CD4-positive, alpha-beta T cell (primary cell): ENCODE results near the gene TTLL3. TPM values are rescaled to one million over a fixed set of nuclear protein-coding genes. Genes with fewer than 3 reads are reported as not detected.

Source experiments
- ATAC-seq: fragments of 200-7000 bp; cut with Tn5 transposase; one replicate; pipeline ENCODE4 v1.10.0; 2022; ENCODE audit warnings: mild to moderate bottlenecking; ENCODE audit not compliant: poor library complexity
- CTCF ChIA-PET: fragments of 350-600 bp; sonication (Branson Sonifier 250); formaldehyde crosslinking; loops from one replicate; lab custom pipeline; 2021; ENCODE audit warnings: antibody characterized with exemption, inconsistent platforms; lab: Charles Lee
- POLR2A ChIA-PET: fragments of 350-600 bp; sonication (Branson Sonifier 250); formaldehyde crosslinking; loops from one replicate; lab custom pipeline; 2021; ENCODE audit warnings: antibody characterized with exemption, inconsistent platforms; lab: Charles Lee
- DNase-seq, 14 experiments: peaks; one replicate each; pipeline ENCODE4 v3.0.0-alpha.2; 2013 to 2020; ENCODE audit warnings: mixed read lengths in 2 of 14
- H3K27ac ChIP-seq, 2 donors: one replicate each; pipeline versions ENCODE4 v1.5.1 to v1.7.0; 2013; ENCODE audit warnings: low read length in 2 of 2, low read depth in 1 of 2, mild to moderate bottlenecking in 1 of 2
- H3K27me3 ChIP-seq, 2 experiments: 1 replicate in 1 of 2; 2 replicates in 1 of 2; pipeline versions ENCODE4 v1.6.1 to v1.7.0; 2013; ENCODE audit warnings: low read length in 2 of 2, control low read depth in 1 of 2, mild to moderate bottlenecking in 1 of 2, moderate library complexity in 1 of 2; ENCODE audit not compliant: insufficient read depth in 2 of 2, control insufficient read depth in 1 of 2
- H3K36me3 ChIP-seq: one replicate; pipeline ENCODE4 v1.6.1; 2013; ENCODE audit warnings: low read length, control low read depth; ENCODE audit not compliant: insufficient read depth
- H3K4me1 ChIP-seq: one replicate; pipeline ENCODE4 v1.6.1; 2013; ENCODE audit warnings: low read length, control low read depth; ENCODE audit not compliant: insufficient read depth
- H3K4me3 ChIP-seq: one replicate; pipeline ENCODE4 v1.5.1; 2013; ENCODE audit warnings: mild to moderate bottlenecking, low read length, moderate library complexity
- H3K9me3 ChIP-seq, 2 experiments: 1 replicate in 1 of 2; 2 replicates in 1 of 2; pipeline versions ENCODE4 v1.6.1 to v1.7.0; 2013; ENCODE audit warnings: low read length in 2 of 2, mild to moderate bottlenecking in 2 of 2, control low read depth in 1 of 2, moderate library complexity in 1 of 2; ENCODE audit not compliant: control insufficient read depth in 1 of 2, insufficient read depth in 1 of 2
- H3K27ac Mint-ChIP-seq: one replicate; pipeline ENCODE4 v1.8.0; 2020; ENCODE audit warnings: mixed read lengths
- H3K27me3 Mint-ChIP-seq: one replicate; pipeline ENCODE4 v1.8.0; 2021; ENCODE audit warnings: mixed read lengths
- H3K36me3 Mint-ChIP-seq: one replicate; pipeline ENCODE4 v1.8.0; 2021; ENCODE audit warnings: low read depth, mixed read lengths
- H3K4me1 Mint-ChIP-seq: one replicate; pipeline ENCODE4 v1.8.0; 2021; ENCODE audit warnings: low read depth, mixed read lengths
- H3K4me3 Mint-ChIP-seq: one replicate; pipeline ENCODE4 v1.8.0; 2020; ENCODE audit warnings: mild to moderate bottlenecking, mixed read lengths
- H3K9me3 Mint-ChIP-seq: one replicate; pipeline ENCODE4 v1.8.0; 2020; ENCODE audit warnings: mixed read lengths
- CTCF ChIP-seq: fragments of 200-600 bp; IDR thresholded peaks from one replicate; pipeline ENCODE4 v1.8.0; 2022; ENCODE audit warnings: antibody characterized with exemption, mild to moderate bottlenecking
- intact Hi-C, 2 experiments: fragments of 100-400 bp; cut with DNase I in 1 of 2; cut with micrococcal nuclease in 1 of 2; formaldehyde crosslinking; loops; one replicate each; pipeline versions ENCODE4 v1.15.1 to v1.9.0; 2023 to 2025; cut with DNase I, micrococcal nuclease
- total RNA-seq, 174 experiments: library from RNA in 2 of 174; stranded (reverse) in 2 of 174; gene quantifications; one replicate each; pipeline ENCODE4 v1.2.3 and lab custom pipeline; 2021 to 2026

Gene TTLL3
- total RNA-seq, 2 experiments from 2014 or later: 50.5 to 58.6 TPM

- ChIA-PET POLR2A (interaction anchor here (0.6 kb wide), 1 partner anchor 242 kb away, joined by 3 read pairs; no protein-coding TSS in a partner anchor), CTCF (interaction anchor here (1.3 kb wide), 1 partner anchor 48 kb away, joined by 6 read pairs; no protein-coding TSS in a partner anchor)
- Histone ChIP-seq H3K36me3 (no peaks in the 10 kb centered on the region), H3K4me1 (no peaks in the 10 kb centered on the region), H3K27ac (no peak overlapping the region), H3K27me3 (no peaks in the 10 kb centered on the region), H3K9me3 (no peaks in the 10 kb centered on the region), H3K4me3 (no peak overlapping the region)
- Mint-ChIP-seq H3K27ac (no peak overlapping the region), H3K4me1 (no peaks in the 10 kb centered on the region), H3K4me3 (no peak overlapping the region), H3K9me3 (no peaks in the 10 kb centered on the region), H3K27me3 (no peaks in the 10 kb centered on the region), H3K36me3 (no peaks in the 10 kb centered on the region)
- no peak for ATAC-seq
- TF ChIP-seq CTCF: no peak
- intact Hi-C loops: loop anchor here in 1 of 2 experiments (5.0 kb wide), 2 partner anchors 143 to 152 kb away; partner anchors contain the start of genes BRPF1 and FANCD2
- no peak for DNase-seq
These were observed 74.6 kb downstream of the TTLL3 start for GRCh38 chr3:9884555-9885165.

Other genes starting within 250 kb of the TTLL3 start
- gene MTMR14, start 160.8 kb upstream of the TTLL3 start, total RNA-seq: 10 to 100 TPM; 80.2 to 82.0 TPM
- under 1 TPM; 0.33 to 0.45 TPM for gene CPNE9, start 106.4 kb upstream of the TTLL3 start, total RNA-seq
- 10 to 100 TPM; 23.7 to 25.6 TPM for gene BRPF1, start 78.5 kb upstream of the TTLL3 start, total RNA-seq
- gene OGG1, start 60.3 kb upstream of the TTLL3 start, total RNA-seq: 1 to 10 TPM; 7.1 to 8.9 TPM
- 1 to 10 TPM in 1 of 2 experiments, under 1 TPM in 1; 0.74 to 1.1 TPM for gene CAMK1, start 40.3 kb upstream of the TTLL3 start, total RNA-seq
- 10 to 100 TPM; 14.7 to 16.5 TPM for gene TADA3, start 17.8 kb upstream of the TTLL3 start, total RNA-seq
- gene ARPC4, start 17.2 kb upstream of the TTLL3 start, total RNA-seq: 10 to 100 TPM; 88.7 to 91.3 TPM
- 1 to 10 TPM; 7.9 to 8.1 TPM for gene RPUSD3, start 33.7 kb downstream of the TTLL3 start, total RNA-seq
- not detected for gene CIDEC, start 70.0 kb downstream of the TTLL3 start, total RNA-seq
- 10 to 100 TPM; 14.4 to 15.1 TPM for gene JAGN1, start 80.3 kb downstream of the TTLL3 start, total RNA-seq
- 1 to 10 TPM; 1.4 to 1.6 TPM for gene IL17RE, start 92.6 kb downstream of the TTLL3 start, total RNA-seq
- gene IL17RC, start 106.8 kb downstream of the TTLL3 start, total RNA-seq: under 1 TPM; 0.42 to 0.88 TPM
- 10 to 100 TPM; 10.7 to 12.4 TPM for gene CRELD1, start 123.6 kb downstream of the TTLL3 start, total RNA-seq
- gene PRRT3, start 142.1 kb downstream of the TTLL3 start, total RNA-seq: 1 to 10 TPM; 6.3 to 8.3 TPM
- 10 to 100 TPM; 41.0 to 42.3 TPM for gene EMC3, start 176.6 kb downstream of the TTLL3 start, total RNA-seq
- 10 to 100 TPM; 13.8 to 16.8 TPM for gene FANCD2, start 216.2 kb downstream of the TTLL3 start, total RNA-seq